Body of pancreas (tissue), 4 donors: ENCODE results near the gene ATPAF2. TPM values are rescaled to one million over a fixed set of nuclear protein-coding genes. Genes with fewer than 3 reads are reported as not detected.

Experiments
- ATAC-seq: fragments of 150-250 bp; one replicate; pipeline ENCODE4 v1.9.1; 2016
- DNase-seq, 4 donors: peaks; one replicate each; pipeline ENCODE4 v3.0.0-alpha.2; 2019
- H3K27ac ChIP-seq, 4 donors: fragments of 200-600 bp; sonication (generic); 1 replicate in 3 of 4; 2 replicates in 1 of 4; pipeline versions ENCODE4 v1.5.1 to v1.6.1; 2016 to 2019; ENCODE audit warnings: mild to moderate bottlenecking in 1 of 4, mixed read lengths in 1 of 4, moderate library complexity in 1 of 4
- H3K27me3 ChIP-seq, 2 donors: fragments of 200-600 bp; sonication (generic); one replicate each; pipeline ENCODE4 v1.6.0; 2016; ENCODE audit warnings: mild to moderate bottlenecking in 1 of 2
- H3K36me3 ChIP-seq, 2 donors: fragments of 200-600 bp; sonication (generic); replicated peaks in 1 of 2; 2 replicates each; pipeline ENCODE4 v1.5.1; 2016; ENCODE audit warnings: low read depth in 2 of 2; ENCODE audit not compliant: insufficient read depth in 1 of 2
- H3K4me1 ChIP-seq: fragments of 200-600 bp; sonication (generic); one replicate; pipeline ENCODE4 v1.6.0; 2016
- H3K4me3 ChIP-seq, 2 donors: fragments of 200-600 bp; sonication (generic); 1 replicate in 1 of 2; 2 replicates in 1 of 2; pipeline ENCODE4 v1.5.1; 2016 to 2019
- H3K9me3 ChIP-seq, 3 donors: fragments of 200-600 bp; sonication (generic); 1 replicate in 2 of 3; 2 replicates in 1 of 3; pipeline ENCODE4 v1.5.1; 2016
- POLR2A ChIP-seq, 3 donors: fragments of 450-650 bp; IDR thresholded peaks; one replicate each; pipeline ENCODE4 v1.6.1; 2016; ENCODE audit warnings: antibody characterized with exemption in 3 of 3, mild to moderate bottlenecking in 2 of 3
- WGBS, 2 donors: methylation state at CpG; one replicate each; pipeline ENCODE4 v1.1.5; 2017; 5-methylcytosine and 5-hydroxymethylcytosine counted together
- intact Hi-C: fragments of 100-400 bp; cut with DNase I; formaldehyde crosslinking; loops from one replicate; pipeline ENCODE4 v1.15.1; 2023
- total RNA-seq, 2 donors: library from RNA; depleted of rRNA; stranded (reverse); fragments of >200 nt; gene quantifications; one replicate each; pipeline ENCODE4 v1.1.0, GENCODE V29; 2016
- TF ChIP-seq, protein P1 (sequence below), 7 experiments: fragments of 450-650 bp in 4 of 7; fragments of 200-600 bp in 3 of 7; sonication (generic) in 3 of 7; IDR thresholded peaks; one replicate each; pipeline ENCODE4 v1.5.1; 2016 to 2019; ENCODE audit warnings: antibody characterized with exemption in 7 of 7

The ATPAF2 gene
- total RNA-seq, 2 donors from 2014 or later = 10.9 to 34.3 TPM

DNA sequence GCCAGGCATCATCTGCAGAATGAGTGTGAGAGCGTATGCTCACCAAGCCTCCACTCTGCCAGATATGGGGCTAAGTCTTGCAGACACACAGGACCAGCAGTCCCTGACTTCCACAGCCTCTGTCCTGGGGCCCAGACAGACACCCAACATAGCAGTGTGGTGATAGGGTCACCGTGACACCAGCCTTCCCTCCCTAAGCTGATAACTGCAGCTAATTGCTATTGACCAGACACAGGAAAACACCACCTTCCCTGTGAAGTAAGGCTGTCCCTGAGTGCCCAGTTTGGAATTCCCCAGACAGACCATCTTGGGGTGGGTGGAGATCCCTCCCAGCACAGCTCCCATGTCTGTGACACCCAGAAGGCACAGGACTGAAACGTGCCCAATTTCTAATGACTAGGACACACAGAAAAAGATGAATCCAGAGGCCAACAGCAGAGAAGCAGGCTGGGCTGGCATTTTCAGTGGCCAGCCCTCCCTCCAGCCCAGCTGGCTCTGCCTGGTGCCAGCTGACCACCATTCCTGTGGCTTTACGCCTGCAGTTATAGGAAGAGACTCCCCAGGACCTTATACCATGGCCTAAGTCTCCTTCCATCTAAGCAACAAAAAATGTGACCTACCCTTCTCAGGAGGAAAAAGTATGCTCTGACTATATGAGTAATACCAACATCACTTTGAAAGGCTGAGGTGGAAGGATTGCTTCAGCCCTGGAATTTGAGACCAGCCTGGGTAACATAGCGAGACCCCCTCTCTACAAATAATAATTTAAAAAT is 30.3 kb downstream of the ATPAF2 start:
- ATAC-seq (no peak), DNase-seq (no peak)
- H3K27me3 ChIP-seq = no peaks in the 10 kb centered on the region
- no peak overlapping the region for H3K4me3 ChIP-seq
- no peaks in the 10 kb centered on the region for H3K36me3 ChIP-seq
- TF ChIP-seq, protein P1, sequence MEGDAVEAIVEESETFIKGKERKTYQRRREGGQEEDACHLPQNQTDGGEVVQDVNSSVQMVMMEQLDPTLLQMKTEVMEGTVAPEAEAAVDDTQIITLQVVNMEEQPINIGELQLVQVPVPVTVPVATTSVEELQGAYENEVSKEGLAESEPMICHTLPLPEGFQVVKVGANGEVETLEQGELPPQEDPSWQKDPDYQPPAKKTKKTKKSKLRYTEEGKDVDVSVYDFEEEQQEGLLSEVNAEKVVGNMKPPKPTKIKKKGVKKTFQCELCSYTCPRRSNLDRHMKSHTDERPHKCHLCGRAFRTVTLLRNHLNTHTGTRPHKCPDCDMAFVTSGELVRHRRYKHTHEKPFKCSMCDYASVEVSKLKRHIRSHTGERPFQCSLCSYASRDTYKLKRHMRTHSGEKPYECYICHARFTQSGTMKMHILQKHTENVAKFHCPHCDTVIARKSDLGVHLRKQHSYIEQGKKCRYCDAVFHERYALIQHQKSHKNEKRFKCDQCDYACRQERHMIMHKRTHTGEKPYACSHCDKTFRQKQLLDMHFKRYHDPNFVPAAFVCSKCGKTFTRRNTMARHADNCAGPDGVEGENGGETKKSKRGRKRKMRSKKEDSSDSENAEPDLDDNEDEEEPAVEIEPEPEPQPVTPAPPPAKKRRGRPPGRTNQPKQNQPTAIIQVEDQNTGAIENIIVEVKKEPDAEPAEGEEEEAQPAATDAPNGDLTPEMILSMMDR (IDR thresholded peaks at IDR 0.05) = no peak
- TF ChIP-seq POLR2A (IDR thresholded peaks at IDR 0.05) = no peak
- no peak overlapping the region for H3K27ac ChIP-seq
- no peaks in the 10 kb centered on the region for H3K9me3 ChIP-seq
- 82 to 92% methylated on average over 3 to 5 of the region's 5 CpGs for WGBS, 2 donors
- intact Hi-C loops = no loop called here
- no peaks in the 10 kb centered on the region for H3K4me1 ChIP-seq

DNA sequence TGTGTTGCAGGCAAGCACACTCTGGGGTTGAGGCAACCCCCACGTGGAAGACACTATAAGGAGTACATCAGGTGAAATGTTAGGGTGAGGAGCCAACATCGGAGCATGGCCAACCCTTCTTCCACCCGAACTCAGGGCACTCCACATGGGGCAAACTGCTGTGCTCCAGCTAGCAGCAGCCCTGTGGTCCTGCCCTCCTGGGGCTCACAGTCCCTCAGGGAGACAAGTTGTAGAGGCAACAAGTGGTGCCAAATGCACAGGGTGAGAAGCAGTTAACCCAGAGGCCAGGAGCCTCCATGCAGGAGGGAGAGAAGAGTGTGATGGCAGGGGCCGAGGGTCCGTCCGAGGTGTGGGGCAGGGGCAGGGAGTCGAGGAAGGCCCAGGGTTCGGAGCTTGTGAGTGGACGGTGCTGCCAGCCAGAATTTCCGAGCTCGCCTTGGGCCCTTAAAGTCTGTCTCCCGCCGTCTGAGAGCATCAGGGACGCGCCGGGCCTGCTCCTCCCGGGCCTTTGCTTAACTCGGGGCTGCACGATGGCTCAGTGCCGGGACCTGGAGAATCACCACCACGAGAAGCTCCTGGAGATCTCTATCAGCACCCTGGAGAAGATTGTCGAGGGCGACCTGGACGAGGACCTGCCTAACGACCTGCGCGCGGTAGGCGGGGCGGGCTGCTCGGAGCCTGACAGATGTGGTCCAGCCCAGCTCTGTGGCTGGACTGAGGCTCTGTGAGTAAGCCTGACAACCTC is 32.3 kb downstream of the ATPAF2 start:
- Histone ChIP-seq H3K4me3 (no peak overlapping the region), H3K36me3 (no peaks in the 10 kb centered on the region), H3K27me3 (no peaks in the 10 kb centered on the region), H3K27ac (no peak overlapping the region), H3K4me1 (no peaks in the 10 kb centered on the region), H3K9me3 (no peaks in the 10 kb centered on the region)
- no peak for DNase-seq
- intact Hi-C loops = no loop called here
- no peak for ATAC-seq
- 74 to 87% methylated on average over 14 to 19 of the region's 31 CpGs for WGBS, 2 donors
- TF ChIP-seq, protein P1 (IDR thresholded peaks at IDR 0.05) = no peak
- TF ChIP-seq POLR2A (IDR thresholded peaks at IDR 0.05) = no peak

DNA sequence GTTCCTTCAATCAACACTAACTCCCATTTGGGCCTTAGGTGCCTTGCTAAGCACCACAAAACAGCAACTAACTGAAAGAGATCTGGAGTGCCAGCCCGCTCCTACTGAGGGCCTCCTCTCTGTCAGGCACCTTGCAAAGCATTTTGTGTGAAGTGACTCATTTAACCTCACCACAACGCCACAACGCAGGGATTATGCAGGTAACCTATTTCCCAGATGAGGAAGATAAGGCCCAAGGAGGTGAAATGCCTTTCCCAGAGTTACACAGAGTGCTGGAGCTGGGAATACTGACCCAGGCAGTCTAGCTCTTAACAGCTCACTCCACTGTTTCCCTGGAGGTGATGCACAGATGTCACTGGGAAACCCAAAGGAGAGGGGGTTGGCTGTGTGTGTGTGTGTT is 33.5 kb downstream of the ATPAF2 start:
- Histone ChIP-seq H3K4me3 (no peak overlapping the region), H3K27ac (no peak overlapping the region), H3K4me1 (no peaks in the 10 kb centered on the region), H3K9me3 (no peaks in the 10 kb centered on the region), H3K27me3 (no peaks in the 10 kb centered on the region), H3K36me3 (no peaks in the 10 kb centered on the region)
- intact Hi-C loops = no loop called here
- 72 to 79% methylated on average over 3 of the region's 3 CpGs for WGBS, 2 donors
- ATAC-seq = no peak
- DNase-seq = no peak
- no peak for TF ChIP-seq POLR2A (IDR thresholded peaks at IDR 0.05)
- TF ChIP-seq, protein P1 (IDR thresholded peaks at IDR 0.05) = no peak

DNA sequence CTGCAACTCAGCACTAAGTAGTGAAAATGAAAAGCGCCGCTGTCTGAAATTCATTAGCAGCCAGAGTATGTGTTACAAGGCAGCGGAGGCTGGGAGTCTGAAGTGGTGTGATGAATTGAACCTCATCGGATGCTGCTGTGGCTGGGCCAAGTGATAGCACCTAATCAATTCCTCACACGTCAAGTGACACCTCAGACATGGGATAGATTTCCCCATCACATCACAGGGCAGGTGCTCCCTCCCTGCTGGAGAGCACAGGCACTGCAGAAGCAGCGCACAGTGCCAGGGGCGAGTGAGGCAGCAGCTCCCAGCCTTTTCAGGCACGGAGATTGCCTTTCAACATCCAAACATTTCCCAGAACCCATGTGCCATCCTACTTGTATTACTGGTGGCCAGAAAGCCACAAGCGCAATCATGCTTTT is 34.1 kb downstream of the ATPAF2 start:
- Histone ChIP-seq H3K4me1 (no peaks in the 10 kb centered on the region), H3K27me3 (no peaks in the 10 kb centered on the region), H3K36me3 (no peaks in the 10 kb centered on the region), H3K9me3 (no peaks in the 10 kb centered on the region), H3K4me3 (no peak overlapping the region), H3K27ac (no peak overlapping the region)
- DNase-seq (no peak), ATAC-seq (no peak)
- 90% methylated on average over 9 of the region's 9 CpGs for WGBS, 2 donors
- intact Hi-C loops = no loop called here
- TF ChIP-seq, protein P1 (IDR thresholded peaks at IDR 0.05) = no peak
- TF ChIP-seq POLR2A (IDR thresholded peaks at IDR 0.05) = no peak
